ENCODE data around the gene RAI14.

DNA sequence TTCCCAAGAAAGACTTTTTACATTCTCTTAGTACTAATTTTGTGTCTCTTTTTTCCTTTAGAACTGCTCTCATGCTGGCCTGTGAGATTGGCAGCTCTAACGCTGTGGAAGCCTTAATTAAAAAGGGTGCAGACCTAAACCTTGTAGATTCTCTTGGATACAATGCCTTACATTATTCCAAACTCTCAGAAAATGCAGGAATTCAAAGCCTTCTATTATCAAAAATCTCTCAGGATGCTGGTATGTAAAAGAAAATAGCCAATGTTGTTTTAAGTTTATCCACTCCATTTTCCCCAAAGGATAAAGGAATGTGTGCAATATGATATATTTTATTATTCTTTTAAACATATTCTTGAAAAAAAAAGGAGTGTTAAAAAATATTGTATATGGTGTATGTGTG is 155.6 kb downstream of the RAI14 start:
- TF ChIP-seq, protein P1, sequence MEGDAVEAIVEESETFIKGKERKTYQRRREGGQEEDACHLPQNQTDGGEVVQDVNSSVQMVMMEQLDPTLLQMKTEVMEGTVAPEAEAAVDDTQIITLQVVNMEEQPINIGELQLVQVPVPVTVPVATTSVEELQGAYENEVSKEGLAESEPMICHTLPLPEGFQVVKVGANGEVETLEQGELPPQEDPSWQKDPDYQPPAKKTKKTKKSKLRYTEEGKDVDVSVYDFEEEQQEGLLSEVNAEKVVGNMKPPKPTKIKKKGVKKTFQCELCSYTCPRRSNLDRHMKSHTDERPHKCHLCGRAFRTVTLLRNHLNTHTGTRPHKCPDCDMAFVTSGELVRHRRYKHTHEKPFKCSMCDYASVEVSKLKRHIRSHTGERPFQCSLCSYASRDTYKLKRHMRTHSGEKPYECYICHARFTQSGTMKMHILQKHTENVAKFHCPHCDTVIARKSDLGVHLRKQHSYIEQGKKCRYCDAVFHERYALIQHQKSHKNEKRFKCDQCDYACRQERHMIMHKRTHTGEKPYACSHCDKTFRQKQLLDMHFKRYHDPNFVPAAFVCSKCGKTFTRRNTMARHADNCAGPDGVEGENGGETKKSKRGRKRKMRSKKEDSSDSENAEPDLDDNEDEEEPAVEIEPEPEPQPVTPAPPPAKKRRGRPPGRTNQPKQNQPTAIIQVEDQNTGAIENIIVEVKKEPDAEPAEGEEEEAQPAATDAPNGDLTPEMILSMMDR (IDR thresholded peaks at IDR 0.05), result no peak
- TF ChIP-seq POLR2A (IDR thresholded peaks at IDR 0.05), result no peak

Data from testis (tissue), 2 donors.